Ectodermal cell (in vitro differentiated cells): ENCODE results near the gene KIRREL3.
"Not testable (repeated sequence)": the region's sequence is repeated elsewhere in the genome, so short reads cannot be mapped to it uniquely, and the experiment has no call there.

Source experiments
- H3K27ac ChIP-seq: 2 replicates; pipeline ENCODE4 v1.7.0; 2013; ENCODE audit warnings: mild to moderate bottlenecking, low read depth, low read length; ENCODE audit not compliant: insufficient read depth, poor library complexity, severe bottlenecking
- H3K27me3 ChIP-seq: 2 replicates; pipeline ENCODE4 v1.7.0; 2013; ENCODE audit warnings: mild to moderate bottlenecking, low read length; ENCODE audit not compliant: insufficient read depth, control insufficient read depth, poor library complexity, severe bottlenecking
- H3K36me3 ChIP-seq: one replicate; pipeline ENCODE4 v1.7.0; 2013; ENCODE audit warnings: low read length; ENCODE audit not compliant: control insufficient read depth, insufficient read depth
- H3K4me1 ChIP-seq: one replicate; pipeline ENCODE4 v1.7.0; 2013; ENCODE audit warnings: low read length; ENCODE audit not compliant: control insufficient read depth, insufficient read depth
- H3K4me3 ChIP-seq: 2 replicates; pipeline ENCODE4 v1.7.0; 2013; ENCODE audit warnings: low read depth, low read length, control low read depth; ENCODE audit not compliant: insufficient read depth
- H3K9me3 ChIP-seq: 2 replicates; pipeline ENCODE4 v1.7.0; 2013; ENCODE audit warnings: mild to moderate bottlenecking, low read length, moderate library complexity; ENCODE audit not compliant: control insufficient read depth
- WGBS, 2 experiments: methylation state at CpG; one replicate each; pipeline ENCODE4 v1.1.7; 2013; ENCODE audit warnings: missing lambda C conversion rate in 2 of 2; 5-methylcytosine and 5-hydroxymethylcytosine counted together

Gene KIRREL3

DNA sequence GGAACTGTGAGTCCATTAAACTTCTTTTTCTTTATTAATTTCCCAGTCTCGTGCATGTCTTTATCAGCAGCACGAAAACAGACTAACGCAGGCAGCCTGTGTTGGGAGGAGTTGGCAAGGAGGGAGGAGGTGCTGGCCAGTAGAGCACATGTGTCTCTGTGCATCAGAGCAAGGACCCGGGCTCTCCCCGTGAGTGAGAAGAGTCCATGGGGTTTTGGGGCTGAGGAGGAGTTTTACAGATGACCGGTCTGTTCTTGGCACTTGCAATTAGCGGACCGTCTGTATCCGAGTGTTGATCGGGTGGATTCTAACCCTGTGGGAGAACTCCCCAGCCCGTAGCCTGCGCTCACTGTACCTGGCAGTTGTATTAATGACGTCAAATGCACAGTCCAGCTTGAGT is 604.8 kb downstream of the KIRREL3 start:
- H3K9me3 ChIP-seq, H3K36me3 ChIP-seq, H3K4me3 ChIP-seq, H3K27ac ChIP-seq, H3K27me3 ChIP-seq: not testable (repeated sequence)
- peaks cover 15% of the 10 kb centered on the region for H3K4me1 ChIP-seq
- 98% methylated on average over 5 to 6 of the region's 13 CpGs for WGBS, 2 experiments

DNA sequence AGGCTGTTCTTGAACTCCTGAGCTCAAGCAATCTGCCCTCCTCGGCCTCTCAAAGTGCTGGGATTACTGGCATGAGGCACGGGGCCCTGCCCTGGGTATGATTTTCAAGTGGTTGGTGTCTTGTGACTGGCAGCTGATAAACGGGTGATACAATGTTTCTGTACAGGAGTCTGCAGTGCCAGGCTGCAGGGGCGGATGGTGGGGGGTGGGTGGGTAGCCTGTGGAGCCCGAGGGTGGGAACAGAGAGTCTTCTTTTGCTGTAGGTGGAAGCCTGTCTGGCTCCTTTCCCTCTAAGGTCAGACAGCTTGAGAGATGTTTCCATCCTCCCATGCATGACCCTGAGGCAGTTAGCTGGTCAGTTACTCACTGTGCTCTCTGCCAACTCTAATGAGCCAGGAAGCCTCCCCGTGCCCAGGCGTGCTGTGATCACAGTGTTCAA is 605.9 kb downstream of the KIRREL3 start:
- not testable (repeated sequence) for H3K4me3 ChIP-seq, H3K36me3 ChIP-seq, H3K27ac ChIP-seq, H3K9me3 ChIP-seq, H3K27me3 ChIP-seq
- 92 to 95% methylated on average over 6 of the region's 7 CpGs for WGBS, 2 experiments
- peaks cover 15% of the 10 kb centered on the region for H3K4me1 ChIP-seq

DNA sequence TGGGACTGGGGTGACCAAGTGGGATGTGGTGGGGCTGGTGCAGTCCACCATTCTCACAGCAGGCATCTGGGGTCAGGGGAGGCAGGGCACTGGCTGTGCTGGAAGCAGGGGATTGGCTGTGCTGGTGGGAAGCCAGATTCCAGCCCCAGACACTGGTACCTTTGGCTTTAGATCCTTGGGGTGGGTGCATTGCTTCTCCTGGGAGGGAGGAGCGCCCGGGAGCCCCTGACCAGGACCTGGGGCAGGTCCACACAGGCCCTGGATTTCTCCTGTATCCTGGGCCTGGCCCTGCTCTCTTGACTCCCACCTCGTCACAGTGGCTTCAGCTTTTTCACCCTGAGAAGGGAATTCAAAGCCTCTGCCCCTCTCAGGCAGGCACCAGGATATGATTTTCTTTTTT is 606.5 kb downstream of the KIRREL3 start:
- Histone ChIP-seq H3K36me3 (no peaks in the 10 kb centered on the region), H3K9me3 (no peaks in the 10 kb centered on the region), H3K4me3 (no peak overlapping the region), H3K27ac (no peak overlapping the region), H3K4me1 (peaks cover 15% of the 10 kb centered on the region), H3K27me3 (no peaks in the 10 kb centered on the region)
- WGBS, 2 experiments, result 81 to 86% methylated on average over 3 of the region's 3 CpGs

DNA sequence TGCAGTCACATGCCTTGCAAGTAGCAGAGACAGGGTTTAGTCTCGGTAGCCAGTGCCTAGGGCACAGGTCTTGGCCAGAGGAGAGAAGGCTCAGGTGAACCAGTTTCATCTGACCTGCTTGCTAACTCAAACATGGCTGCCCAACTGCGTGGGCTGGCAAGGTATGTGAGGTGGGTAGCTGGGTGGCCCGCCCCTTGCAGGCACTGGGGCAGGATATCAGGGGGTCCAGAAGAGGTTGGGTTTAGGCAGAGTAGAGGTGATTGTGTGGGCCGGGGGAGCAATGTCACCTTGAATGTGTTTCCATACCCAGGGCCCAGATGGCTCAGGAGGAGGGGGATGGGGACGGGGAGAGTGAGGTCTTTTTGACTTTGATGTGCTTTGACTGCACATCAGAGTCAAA is 607.4 kb downstream of the KIRREL3 start:
- Histone ChIP-seq H3K9me3 (no peaks in the 10 kb centered on the region), H3K4me3 (no peak overlapping the region), H3K4me1 (peaks cover 15% of the 10 kb centered on the region), H3K27me3 (no peaks in the 10 kb centered on the region), H3K36me3 (no peaks in the 10 kb centered on the region), H3K27ac (no peak overlapping the region)
- 90 to 96% methylated on average over 5 of the region's 5 CpGs for WGBS, 2 experiments

DNA sequence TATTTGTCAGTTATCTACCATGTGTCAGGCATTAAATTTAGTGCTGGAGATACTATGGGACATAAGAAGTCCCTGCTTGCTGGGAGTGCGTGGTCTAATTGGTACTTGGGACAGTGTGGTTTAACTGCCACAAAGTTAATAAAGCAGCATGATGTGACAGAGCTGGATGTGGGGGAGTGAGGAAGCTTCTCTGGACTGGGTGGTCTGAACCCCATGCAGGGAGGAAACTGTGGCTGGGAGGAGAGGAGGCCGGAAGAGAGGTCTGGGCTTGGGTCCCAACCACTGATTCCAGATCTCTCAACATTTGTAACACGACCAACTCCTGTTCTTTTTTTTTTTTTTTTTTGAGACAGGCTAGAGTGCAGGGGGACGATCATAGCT is 607.9 kb downstream of the KIRREL3 start:
- H3K27me3 ChIP-seq, result no peaks in the 10 kb centered on the region
- peaks cover 15% of the 10 kb centered on the region for H3K4me1 ChIP-seq
- no peak overlapping the region for H3K27ac ChIP-seq
- H3K36me3 ChIP-seq, result no peaks in the 10 kb centered on the region
- WGBS, 2 experiments, result 90 to 95% methylated on average over 4 of the region's 4 CpGs
- no peak overlapping the region for H3K4me3 ChIP-seq
- H3K9me3 ChIP-seq, result no peaks in the 10 kb centered on the region

DNA sequence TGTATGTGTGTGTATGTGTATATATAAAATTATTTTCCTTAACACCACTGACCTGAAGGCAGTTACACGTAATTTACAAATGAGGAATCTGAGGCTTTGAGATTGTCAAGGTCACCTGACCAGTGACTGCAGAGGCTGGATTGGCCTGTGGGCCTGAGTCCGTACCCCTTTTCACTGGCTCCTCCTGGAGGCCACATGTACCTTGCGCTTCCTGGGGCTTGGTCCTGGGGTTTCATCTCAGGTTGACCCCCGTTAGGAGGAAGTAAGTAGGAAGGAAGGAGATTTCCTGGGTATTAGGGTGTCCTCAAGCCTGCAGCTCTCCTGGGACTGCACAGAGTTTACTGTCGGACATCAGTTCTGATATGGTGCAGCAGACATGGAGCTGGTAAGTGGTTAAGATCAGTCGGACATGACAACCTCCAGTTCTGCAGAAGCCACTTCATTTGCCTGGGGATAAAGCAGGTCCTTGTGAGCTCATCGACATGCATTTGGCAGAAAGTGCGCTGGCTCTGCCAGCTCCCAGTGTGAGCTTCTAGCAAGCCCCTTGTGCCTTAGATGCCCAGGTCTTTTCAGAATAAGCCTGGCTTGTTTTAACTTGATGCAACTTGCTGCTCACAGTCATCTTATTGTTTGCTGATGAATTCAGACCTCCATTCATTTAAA is 608.5 kb downstream of the KIRREL3 start:
- Histone ChIP-seq H3K27ac (no peak overlapping the region), H3K36me3 (no peaks in the 10 kb centered on the region), H3K9me3 (no peaks in the 10 kb centered on the region), H3K27me3 (no peaks in the 10 kb centered on the region), H3K4me1 (peaks cover 15% of the 10 kb centered on the region), H3K4me3 (no peak overlapping the region)
- 92 to 93% methylated on average over 8 of the region's 8 CpGs for WGBS, 2 experiments

DNA sequence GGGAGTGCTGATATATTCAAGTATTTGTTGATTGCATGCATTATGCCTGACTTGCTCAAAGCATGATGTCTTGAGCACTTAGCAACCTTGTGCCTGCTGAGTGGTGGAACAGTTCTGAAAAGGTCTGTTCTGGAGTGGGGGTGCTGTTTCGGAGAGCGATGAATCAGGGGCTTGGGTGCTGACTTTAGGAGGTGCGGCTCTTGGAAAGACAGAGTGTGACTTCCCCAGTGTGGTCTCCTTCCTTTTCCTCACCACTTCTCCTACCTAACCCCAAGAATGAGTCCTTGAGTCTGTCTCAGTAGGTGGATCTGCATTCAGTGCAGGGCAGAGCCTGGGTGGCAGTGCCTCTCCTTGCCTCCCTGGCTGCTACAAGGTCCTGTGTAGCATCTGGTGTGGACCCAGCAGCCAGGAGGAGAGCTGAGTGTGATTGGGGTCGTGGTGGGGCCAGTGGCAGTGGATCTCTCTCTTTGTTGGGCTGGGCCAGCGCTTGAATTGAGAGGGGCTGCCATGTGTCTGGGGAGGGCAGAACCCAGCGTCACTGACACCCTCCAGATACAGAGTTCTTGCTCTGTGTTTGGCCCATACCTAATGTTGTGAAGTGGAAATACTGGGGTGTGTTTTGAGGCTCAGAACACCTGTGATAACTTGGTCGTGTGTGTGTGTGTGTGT is 609.1 kb downstream of the KIRREL3 start:
- Histone ChIP-seq H3K4me1 (peaks cover 22% of the 10 kb centered on the region), H3K9me3 (no peaks in the 10 kb centered on the region), H3K27ac (no peak overlapping the region), H3K4me3 (no peak overlapping the region), H3K36me3 (no peaks in the 10 kb centered on the region), H3K27me3 (no peaks in the 10 kb centered on the region)
- WGBS, 2 experiments, result 86 to 94% methylated on average over 7 of the region's 7 CpGs

DNA sequence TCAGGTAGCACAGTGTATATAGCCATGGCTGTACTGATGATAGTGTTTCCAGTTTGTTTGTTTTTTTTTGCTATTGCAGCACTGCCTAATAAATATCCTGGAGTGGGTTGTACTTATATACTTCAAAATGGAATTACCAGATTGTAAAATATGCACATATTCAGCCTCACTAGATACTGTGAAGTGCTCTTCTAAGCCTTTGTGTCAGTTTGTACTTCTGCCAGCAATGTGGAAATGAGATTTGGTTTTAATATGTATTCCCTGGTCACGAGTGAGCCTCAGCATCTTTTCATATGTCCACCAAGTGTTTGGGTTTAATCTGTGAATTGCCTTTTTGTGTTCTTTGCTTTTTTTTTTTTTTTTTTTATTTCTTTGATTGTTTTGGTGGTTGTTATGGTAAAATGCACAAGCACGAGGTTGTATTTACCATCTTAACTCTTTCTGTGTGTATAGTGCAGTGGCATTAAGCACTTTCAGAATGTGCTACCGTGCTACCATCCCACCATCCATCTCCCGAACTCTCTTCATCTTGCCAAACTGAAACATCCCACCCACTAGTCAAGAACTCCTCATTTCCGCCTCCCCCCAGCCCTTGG is 610.2 kb downstream of the KIRREL3 start:
- Histone ChIP-seq H3K27me3 (no peaks in the 10 kb centered on the region), H3K9me3 (no peaks in the 10 kb centered on the region), H3K4me1 (peaks cover 22% of the 10 kb centered on the region), H3K36me3 (no peaks in the 10 kb centered on the region), H3K4me3 (no peak overlapping the region), H3K27ac (no peak overlapping the region)
- 93 to 98% methylated on average over 4 of the region's 5 CpGs for WGBS, 2 experiments

DNA sequence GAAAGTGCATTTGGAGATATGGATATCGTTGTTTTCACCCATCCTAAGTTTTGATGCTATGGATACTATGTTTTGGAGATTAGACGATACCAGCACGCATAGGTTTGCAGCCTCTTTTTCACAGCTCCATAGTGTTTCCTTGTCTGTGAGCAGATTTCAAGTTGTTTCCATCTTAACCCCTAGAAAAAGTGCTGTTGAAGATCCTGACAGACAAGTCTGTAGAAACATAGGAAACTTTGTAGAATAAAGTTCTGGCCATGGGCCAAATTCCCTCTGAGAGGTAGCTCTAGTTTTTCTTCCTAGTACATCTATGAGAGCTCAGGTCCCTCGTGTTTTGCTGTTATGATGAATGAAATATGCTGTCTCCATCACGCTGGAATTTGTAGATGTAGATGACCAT is 612.7 kb downstream of the KIRREL3 start:
- Histone ChIP-seq H3K36me3 (no peaks in the 10 kb centered on the region), H3K27me3 (no peaks in the 10 kb centered on the region), H3K27ac (no peak overlapping the region), H3K4me1 (peaks cover 13% of the 10 kb centered on the region), H3K4me3 (no peak overlapping the region), H3K9me3 (no peaks in the 10 kb centered on the region)
- 95 to 96% methylated on average over 3 to 5 of the region's 5 CpGs for WGBS, 2 experiments

DNA sequence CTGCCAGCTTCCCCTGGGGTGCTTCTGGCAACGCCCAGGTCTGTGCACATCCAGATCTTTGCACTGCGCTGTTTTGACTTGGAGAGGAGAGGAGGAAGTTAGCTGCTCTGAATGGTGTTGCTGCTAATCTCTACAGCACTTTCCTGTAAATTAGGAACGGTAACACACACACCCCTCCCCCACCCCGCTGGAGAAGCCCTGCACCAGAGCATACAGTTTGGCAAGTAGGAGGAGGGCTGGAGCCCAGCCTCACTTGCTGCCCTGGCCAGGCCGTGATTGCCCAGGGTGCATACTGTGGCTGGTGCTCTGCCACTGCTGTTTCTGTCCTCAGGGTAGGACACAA is 613.9 kb downstream of the KIRREL3 start:
- 52 to 54% methylated on average over 5 of the region's 5 CpGs for WGBS, 2 experiments
- not testable (repeated sequence) for H3K27me3 ChIP-seq, H3K4me1 ChIP-seq, H3K9me3 ChIP-seq, H3K4me3 ChIP-seq, H3K36me3 ChIP-seq, H3K27ac ChIP-seq
